ENCODE data around the gene HTR7. TPM values are rescaled to one million over a fixed set of nuclear protein-coding genes. Genes with fewer than 3 reads are reported as not detected.

Gene HTR7
- total and polyA plus RNA-seq, 4 donors, result 0.12 to 0.65 (median 0.33) TPM

- no peak overlapping the region for H3K9ac ChIP-seq (ENCODE audit: insufficient read depth in 1 of 2, low read length in 2 of 2)
- H3K4me1 ChIP-seq (ENCODE audit: control insufficient read depth in 5 of 5, insufficient read depth in 5 of 5, low read length in 5 of 5), result peaks cover 0 to 2% (median 0%) of the 10 kb centered on the region in 5 donors
- H3K27ac ChIP-seq (ENCODE audit: low read depth in 1 of 2, low read length in 1 of 2), result no peak overlapping the region
- no peak for TF ChIP-seq CTCF (IDR thresholded peaks at IDR 0.05; ENCODE audit: control extremely low read depth, extremely low read depth)
- no peak for ATAC-seq (ENCODE audit: insufficient read depth, low FRiP score)
- peaks cover 0 to 2% (median 0%) of the 10 kb centered on the region in 3 donors for H3K27me3 ChIP-seq (ENCODE audit: control insufficient read depth in 3 of 3, insufficient read depth in 3 of 3, low read length in 2 of 3)
- 84 to 93% methylated on average over 2 of the region's 2 CpGs for WGBS, 2 donors
- H3K36me3 ChIP-seq (ENCODE audit: control insufficient read depth in 4 of 4, insufficient read depth in 4 of 4, low read length in 4 of 4), result no peaks in the 10 kb centered on the region
- H3K9me3 ChIP-seq (ENCODE audit: control insufficient read depth in 4 of 4, insufficient read depth in 3 of 4, low read length in 3 of 4), result no peaks in the 10 kb centered on the region
- H3K4me3 ChIP-seq, result no peak overlapping the region
- no peak for DNase-seq
Measured at GRCh38 chr10:90709727-90710126, 148.1 kb downstream of the HTR7 start.

DNA sequence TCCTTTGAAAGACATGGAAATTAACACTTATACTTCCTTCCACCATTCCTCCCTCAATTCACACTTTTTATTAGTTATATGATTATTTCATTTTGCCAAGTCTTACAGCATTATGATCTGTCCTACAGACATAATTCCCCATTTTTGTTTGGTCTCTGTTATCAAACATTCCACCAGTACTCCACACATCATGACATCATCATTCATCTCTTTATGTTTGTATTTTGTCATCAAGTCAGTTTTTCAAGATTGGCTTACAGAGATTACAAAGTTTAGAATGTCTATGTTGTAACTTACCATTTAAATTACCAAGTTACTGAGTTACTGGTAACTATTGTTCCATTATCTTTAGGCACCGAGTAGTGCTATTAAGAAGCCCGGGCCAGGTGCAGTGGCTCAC, 150.2 kb downstream of the HTR7 start:
- Histone ChIP-seq H3K4me1 (ENCODE audit: control insufficient read depth in 5 of 5, insufficient read depth in 5 of 5, low read length in 5 of 5) (peaks cover 0 to 2% (median 0%) of the 10 kb centered on the region in 5 donors), H3K9me3 (ENCODE audit: control insufficient read depth in 4 of 4, insufficient read depth in 3 of 4, low read length in 3 of 4) (no peaks in the 10 kb centered on the region), H3K36me3 (ENCODE audit: control insufficient read depth in 4 of 4, insufficient read depth in 4 of 4, low read length in 4 of 4) (no peaks in the 10 kb centered on the region), H3K4me3 (no peak overlapping the region), H3K9ac (ENCODE audit: insufficient read depth in 1 of 2, low read length in 2 of 2) (no peak overlapping the region), H3K27me3 (ENCODE audit: control insufficient read depth in 3 of 3, insufficient read depth in 3 of 3, low read length in 2 of 3) (peaks cover 0 to 2% (median 0%) of the 10 kb centered on the region in 3 donors), H3K27ac (ENCODE audit: low read depth in 1 of 2, low read length in 1 of 2) (no peak overlapping the region)
- no peak for TF ChIP-seq CTCF (IDR thresholded peaks at IDR 0.05; ENCODE audit: control extremely low read depth, extremely low read depth)
- WGBS, 2 donors, result 85 to 94% methylated on average over 2 of the region's 2 CpGs
- ATAC-seq (ENCODE audit: insufficient read depth, low FRiP score), result no peak
- DNase-seq, result no peak

DNA sequence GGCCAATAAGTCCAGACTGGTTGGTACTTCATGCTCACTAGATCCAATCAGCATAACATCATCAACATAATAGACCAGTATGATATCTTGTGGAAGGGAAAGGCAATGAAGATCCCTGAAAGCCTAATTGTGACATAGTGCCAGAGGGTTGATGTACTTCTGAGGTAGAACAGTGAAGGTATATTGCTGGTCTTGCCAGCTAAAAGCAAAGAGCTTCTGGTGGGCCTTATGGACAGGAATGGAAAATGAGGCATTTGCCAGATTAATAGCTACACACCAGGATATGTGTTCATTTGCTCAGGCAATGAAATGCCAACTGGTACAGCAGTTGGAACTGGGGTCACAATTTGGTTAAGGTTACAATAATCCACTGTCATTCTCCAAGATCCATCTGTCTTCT, 156.4 kb downstream of the HTR7 start:
- ATAC-seq (ENCODE audit: insufficient read depth, low FRiP score), result no peak
- H3K36me3 ChIP-seq (ENCODE audit: control insufficient read depth in 4 of 4, insufficient read depth in 4 of 4, low read length in 4 of 4), result no peaks in the 10 kb centered on the region
- H3K4me1 ChIP-seq (ENCODE audit: control insufficient read depth in 5 of 5, insufficient read depth in 5 of 5, low read length in 5 of 5), result no peaks in the 10 kb centered on the region
- TF ChIP-seq CTCF (IDR thresholded peaks at IDR 0.05; ENCODE audit: control extremely low read depth, extremely low read depth), result no peak
- H3K9me3 ChIP-seq (ENCODE audit: control insufficient read depth in 4 of 4, insufficient read depth in 3 of 4, low read length in 3 of 4), result no peaks in the 10 kb centered on the region
- no peak overlapping the region for H3K9ac ChIP-seq (ENCODE audit: insufficient read depth in 1 of 2, low read length in 2 of 2)
- no peak overlapping the region for H3K4me3 ChIP-seq
- DNase-seq, result no peak
- no peak overlapping the region for H3K27ac ChIP-seq (ENCODE audit: low read depth in 1 of 2, low read length in 1 of 2)
- H3K27me3 ChIP-seq (ENCODE audit: control insufficient read depth in 3 of 3, insufficient read depth in 3 of 3, low read length in 2 of 3), result peaks cover 0 to 2% (median 0%) of the 10 kb centered on the region in 3 donors
